Keratinocyte (primary cell): ENCODE measurements around the gene EGFR. TPM values are rescaled to one million over a fixed set of nuclear protein-coding genes. Genes with fewer than 3 reads are reported as not detected.

Experiments used
- DNase-seq: peaks from one replicate; pipeline ENCODE4 v3.0.0-alpha.2; 2011; ENCODE audit warnings: low read depth, missing footprints, low spot score
- FAIRE-seq: peaks from 2 replicates; lab custom pipeline; 2011; peaks lifted over from hg19 to GRCh38; lab: Jason Lieb, UNC
- H2AFZ ChIP-seq: 2 replicates; pipeline ENCODE4 v1.6.0; 2012; ENCODE audit warnings: low read length, control low read depth, inconsistent platforms; ENCODE audit not compliant: control insufficient read depth
- H3K27ac ChIP-seq: 2 replicates; pipeline ENCODE4 v1.5.1; 2011; ENCODE audit warnings: low read length; ENCODE audit not compliant: control insufficient read depth, insufficient read depth
- H3K27me3 ChIP-seq: 3 replicates; pipeline ENCODE4 v1.6.0; 2011; ENCODE audit warnings: low read length; ENCODE audit not compliant: control insufficient read depth, insufficient read depth; ENCODE audit errors: extremely low read depth
- H3K36me3 ChIP-seq, 2 experiments: 2 replicates in 1 of 2; 3 replicates in 1 of 2; pipeline ENCODE4 v1.5.1; 2011; ENCODE audit warnings: low read length in 2 of 2, mild to moderate bottlenecking in 1 of 2; ENCODE audit not compliant: control insufficient read depth in 2 of 2, insufficient read depth in 2 of 2; ENCODE audit errors: extremely low read depth in 1 of 2
- H3K4me1 ChIP-seq: 3 replicates; pipeline ENCODE4 v1.5.1; 2011; ENCODE audit warnings: low read length; ENCODE audit not compliant: control insufficient read depth, insufficient read depth; ENCODE audit errors: extremely low read depth
- H3K4me2 ChIP-seq: 3 replicates; pipeline ENCODE4 v1.6.0; 2011; ENCODE audit warnings: low read depth, low read length; ENCODE audit not compliant: control insufficient read depth, insufficient read depth; ENCODE audit errors: extremely low read depth
- H3K4me3 ChIP-seq, 3 experiments: fragments of 200-600 bp in 1 of 3; sonication (generic) in 1 of 3; 2 replicates in 2 of 3; 3 replicates in 1 of 3; pipeline ENCODE4 v1.5.1; 2011 to 2016; ENCODE audit warnings: low read length in 3 of 3, mild to moderate bottlenecking in 3 of 3, control low read depth in 2 of 3, inconsistent platforms in 1 of 3, low read depth in 1 of 3, mixed read lengths in 1 of 3, mixed run types in 1 of 3, moderate library complexity in 1 of 3; ENCODE audit not compliant: control insufficient read depth in 2 of 3, insufficient read depth in 2 of 3; ENCODE audit errors: extremely low read depth in 1 of 3
- H3K79me2 ChIP-seq: 2 replicates; pipeline ENCODE4 v1.6.0; 2012; ENCODE audit warnings: low read length; ENCODE audit not compliant: control insufficient read depth, insufficient read depth
- H3K9ac ChIP-seq: 3 replicates; pipeline ENCODE4 v1.6.0; 2011; ENCODE audit warnings: low read length; ENCODE audit not compliant: control insufficient read depth, insufficient read depth; ENCODE audit errors: extremely low read depth
- H3K9me1 ChIP-seq: 3 replicates; pipeline ENCODE4 v1.6.0; 2011; ENCODE audit warnings: low read length; ENCODE audit not compliant: control insufficient read depth, insufficient read depth; ENCODE audit errors: extremely low read depth
- H3K9me3 ChIP-seq: 2 replicates; pipeline ENCODE4 v1.5.1; 2012; ENCODE audit warnings: low read depth, low read length; ENCODE audit not compliant: control insufficient read depth
- H4K20me1 ChIP-seq: 3 replicates; pipeline ENCODE4 v1.6.0; 2011; ENCODE audit warnings: low read length; ENCODE audit not compliant: control insufficient read depth, insufficient read depth; ENCODE audit errors: extremely low read depth
- CTCF ChIP-seq, 3 experiments: IDR thresholded peaks in 1 of 3; conservative IDR thresholded peaks in 1 of 3; optimal IDR thresholded peaks in 1 of 3; 2 replicates in 2 of 3; 3 replicates in 1 of 3; pipeline versions ENCODE3 to v1.5.1; 2011; ENCODE audit warnings: low read length in 3 of 3, mild to moderate bottlenecking in 3 of 3, moderate library complexity in 2 of 3, control low read depth in 1 of 3, inconsistent platforms in 1 of 3; ENCODE audit not compliant: insufficient read depth in 2 of 3; ENCODE audit errors: extremely low read depth in 1 of 3
- EZH2 ChIP-seq: IDR thresholded peaks from one replicate; pipeline ENCODE4 v1.6.1; 2012; ENCODE audit warnings: inconsistent platforms, mild to moderate bottlenecking, low read length, moderate library complexity
- dilution Hi-C: fragments of 300-500 bp; cut with MboI; formaldehyde crosslinking; loops from one replicate; pipeline ENCODE4 v1.7.0; 2020; ENCODE audit warnings: low sequenced_read_pairs; ENCODE audit not compliant: extremely low pct_ligation_motif_present
- polyA plus RNA-seq, 5 experiments: library from polyadenylated mRNA; depleted of rRNA in 3 of 5; stranded (reverse) in 3 of 5; stranded (forward) in 1 of 5; unstranded in 1 of 5; fragments of >200 nt; gene quantifications; 1 replicate in 1 of 5; 2 replicates in 3 of 5; 3 replicates in 1 of 5; pipeline versions ENCODE4 v1.2.1 to v1.2.3, GENCODE V29; 2011 to 2012; ENCODE audit warnings: missing spikeins in 2 of 5, low read depth in 1 of 5, low replicate concordance in 1 of 5

EGFR gene
- polyA plus RNA-seq, 1 donor (not counting 4 experiments of a cell fraction or from before 2014, with no cell fraction given) = 120 TPM

GRCh38 chr7:55140221-55140940 is 121.6 kb downstream of the EGFR start:
- no peaks in the 10 kb centered on the region for H3K9me1 ChIP-seq
- FAIRE-seq = peak; percentile 84
- no peaks in the 10 kb centered on the region for H3K9me3 ChIP-seq
- peaks cover 42% of the 10 kb centered on the region for H3K4me1 ChIP-seq
- peak overlapping the region; percentile 60 for H3K9ac ChIP-seq
- no peaks in the 10 kb centered on the region for H4K20me1 ChIP-seq
- H3K4me3 ChIP-seq = peak overlapping the region in 2 of 3 experiments; percentile 6 to 21
- DNase-seq = no peak
- no peaks in the 10 kb centered on the region for H3K27me3 ChIP-seq
- dilution Hi-C loops = no loop called here
- peaks cover 69% of the 10 kb centered on the region for H3K79me2 ChIP-seq
- peak overlapping the region; percentile 94 for H3K27ac ChIP-seq
- peaks cover 28 to 45% of the 10 kb centered on the region in 2 experiments for H3K36me3 ChIP-seq
- H2AFZ ChIP-seq = no peak overlapping the region
- TF ChIP-seq CTCF (optimal IDR thresholded peaks at IDR 0.05 in 1 of 3, IDR thresholded peaks at IDR 0.05 in 1 of 3, conservative IDR thresholded peaks at IDR 0.05 in 1 of 3; ENCODE audit: extremely low read depth in 1 of 3, insufficient read depth in 2 of 3, low read length in 3 of 3) (no peak), EZH2 (no peak)
- peak overlapping the region; percentile 63 for H3K4me2 ChIP-seq

DNA sequence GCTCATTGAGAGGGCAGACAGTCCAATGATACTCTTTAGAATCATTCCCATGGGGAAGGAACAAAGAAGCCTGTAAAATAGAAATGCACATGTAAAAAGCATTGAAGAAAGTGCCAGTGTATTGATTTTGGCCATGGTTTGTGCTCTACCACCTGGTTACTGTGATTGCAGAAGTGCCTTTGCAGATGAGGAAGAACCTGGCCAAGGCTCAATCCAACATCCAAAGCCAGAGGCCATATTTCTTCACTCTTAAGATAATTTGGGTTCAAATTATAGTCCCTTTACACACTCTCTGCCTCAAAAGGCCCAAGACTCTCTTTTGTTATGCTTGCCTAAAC is 122.1 kb downstream of the EGFR start:
- dilution Hi-C loops = no loop called here
- Histone ChIP-seq H3K79me2 (peaks cover 71% of the 10 kb centered on the region), H3K4me2 (no peak overlapping the region), H3K9ac (peak overlapping the region; percentile 7), H4K20me1 (no peaks in the 10 kb centered on the region), H2AFZ (no peak overlapping the region), H3K27me3 (no peaks in the 10 kb centered on the region), H3K36me3 (peaks cover 32 to 50% of the 10 kb centered on the region in 2 experiments), H3K4me1 (peaks cover 39% of the 10 kb centered on the region), H3K4me3 (no peak overlapping the region), H3K27ac (peak overlapping the region; percentile 94), H3K9me1 (no peaks in the 10 kb centered on the region), H3K9me3 (no peaks in the 10 kb centered on the region)
- no peak for FAIRE-seq
- TF ChIP-seq EZH2 (no peak), CTCF (optimal IDR thresholded peaks at IDR 0.05 in 1 of 3, IDR thresholded peaks at IDR 0.05 in 1 of 3, conservative IDR thresholded peaks at IDR 0.05 in 1 of 3; ENCODE audit: extremely low read depth in 1 of 3, insufficient read depth in 2 of 3, low read length in 3 of 3) (no peak)
- no peak for DNase-seq
